Mesodermal cell (in vitro differentiated cells): Measurements from ENCODE around the gene RAPGEF5.

Source experiments
- H3K27ac ChIP-seq: 2 replicates; pipeline ENCODE4 v1.7.0; 2013; ENCODE audit warnings: mild to moderate bottlenecking, low read depth, low read length, moderate library complexity; ENCODE audit not compliant: severe bottlenecking
- H3K36me3 ChIP-seq: 2 replicates; pipeline ENCODE4 v1.7.1; 2013; ENCODE audit warnings: mild to moderate bottlenecking, low read length, moderate library complexity; ENCODE audit not compliant: control insufficient read depth, insufficient read depth
- H3K4me1 ChIP-seq: one replicate; pipeline ENCODE4 v1.7.1; 2013; ENCODE audit warnings: mild to moderate bottlenecking, low read length; ENCODE audit not compliant: insufficient read depth, control insufficient read depth, poor library complexity, severe bottlenecking
- H3K4me3 ChIP-seq: 2 replicates; pipeline ENCODE4 v1.7.0; 2013; ENCODE audit warnings: low read length, control low read depth, mild to moderate bottlenecking; ENCODE audit not compliant: insufficient read depth, poor library complexity, severe bottlenecking; ENCODE audit errors: extremely low read depth
- H3K9me3 ChIP-seq: 2 replicates; pipeline ENCODE4 v1.7.1; 2013; ENCODE audit warnings: mild to moderate bottlenecking, low read length, moderate library complexity; ENCODE audit not compliant: control insufficient read depth
- WGBS, 2 experiments: methylation state at CpG; one replicate each; pipeline ENCODE4 v1.1.5; 2013; ENCODE audit warnings: missing lambda C conversion rate in 2 of 2; ENCODE audit not compliant: insufficient coverage in 2 of 2; 5-methylcytosine and 5-hydroxymethylcytosine counted together

RAPGEF5 gene

GRCh38 chr7:22395222-22395621, 38.3 kb upstream of the RAPGEF5 start:
- Histone ChIP-seq H3K9me3 (no peaks in the 10 kb centered on the region), H3K4me3 (no peak overlapping the region), H3K27ac (no peak overlapping the region), H3K36me3 (no peaks in the 10 kb centered on the region), H3K4me1 (peaks cover 25% of the 10 kb centered on the region)
- 94 to 95% methylated on average over 3 of the region's 6 CpGs for WGBS, 2 experiments

DNA sequence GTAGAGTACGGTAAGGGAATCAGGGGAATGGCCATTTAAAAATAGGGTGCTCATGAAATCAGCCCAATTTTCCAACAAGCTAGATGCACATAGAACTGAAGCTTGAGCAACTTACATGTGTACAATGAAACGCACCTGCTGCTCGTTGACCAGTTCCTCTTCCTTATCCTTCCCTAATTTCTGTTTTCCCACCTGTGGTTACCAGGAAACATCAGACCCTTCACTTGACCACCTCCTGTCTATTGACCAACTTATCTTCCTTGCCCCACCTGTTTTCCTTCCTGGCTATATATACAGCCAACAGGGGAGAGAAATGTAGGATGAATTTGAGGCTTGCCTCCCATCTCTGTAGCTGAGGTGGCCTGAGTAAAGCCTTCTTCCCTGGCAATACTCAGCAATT, 37.8 kb upstream of the RAPGEF5 start:
- Histone ChIP-seq H3K4me1 (peaks cover 25% of the 10 kb centered on the region), H3K9me3 (no peaks in the 10 kb centered on the region), H3K36me3 (no peaks in the 10 kb centered on the region), H3K4me3 (no peak overlapping the region), H3K27ac (no peak overlapping the region)
- 86 to 91% methylated on average over 3 of the region's 3 CpGs for WGBS, 2 experiments

- Histone ChIP-seq H3K4me3 (no peak overlapping the region), H3K36me3 (no peaks in the 10 kb centered on the region), H3K27ac (no peak overlapping the region), H3K4me1 (peaks cover 25% of the 10 kb centered on the region), H3K9me3 (no peaks in the 10 kb centered on the region)
- 73 to 75% methylated on average over 3 to 5 of the region's 13 CpGs for WGBS, 2 experiments
Measured at GRCh38 chr7:22393913-22394729, 37.2 kb upstream of the RAPGEF5 start.

DNA sequence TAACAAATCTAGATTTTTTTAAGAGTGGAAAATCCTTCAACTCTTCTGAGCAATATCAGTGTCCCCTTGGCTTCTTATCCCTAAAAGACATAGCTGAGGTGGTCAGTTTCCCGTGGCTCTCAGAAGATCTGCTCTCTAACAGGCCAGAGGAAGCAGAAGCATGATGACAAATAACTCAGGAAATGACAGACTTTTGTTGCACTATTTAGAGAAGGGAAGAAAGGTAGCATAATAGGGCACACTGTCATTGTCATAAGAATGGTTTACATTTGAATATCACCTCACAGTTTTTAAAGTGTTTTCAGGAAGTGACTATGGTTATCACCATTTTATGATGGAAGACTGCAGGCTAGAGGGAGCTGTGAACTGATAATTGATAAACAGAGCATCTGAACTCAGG, 33.6 kb upstream of the RAPGEF5 start:
- WGBS, 2 experiments = 71% methylated on average over 1 of the region's 1 CpG; no CpG with 5 or more reads in 1 of the 2 experiments
- H3K4me3 ChIP-seq = no peak overlapping the region
- H3K9me3 ChIP-seq = no peaks in the 10 kb centered on the region
- no peaks in the 10 kb centered on the region for H3K36me3 ChIP-seq
- peaks cover 30% of the 10 kb centered on the region for H3K4me1 ChIP-seq
- H3K27ac ChIP-seq = no peak overlapping the region

DNA sequence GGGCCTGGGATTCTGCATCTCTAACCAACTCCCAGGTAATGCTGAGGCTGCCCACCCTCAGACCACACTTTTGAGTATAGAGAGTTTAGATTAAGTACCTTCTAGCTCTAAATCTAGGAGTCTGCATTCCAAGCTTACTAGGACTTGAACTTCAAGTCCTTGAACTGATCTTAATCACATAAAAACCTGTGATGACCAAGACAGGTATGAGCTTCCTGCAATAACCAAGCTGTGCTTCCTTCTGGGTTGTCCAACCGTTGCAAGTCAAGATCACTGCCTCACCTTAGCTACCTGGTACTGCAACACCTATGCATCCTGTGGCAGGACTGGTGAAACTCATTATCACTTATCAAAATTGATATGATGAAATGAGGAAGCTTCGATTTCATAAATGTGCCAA, 32.9 kb upstream of the RAPGEF5 start:
- WGBS, 2 experiments = 88 to 100% methylated on average over 1 of the region's 2 CpGs

DNA sequence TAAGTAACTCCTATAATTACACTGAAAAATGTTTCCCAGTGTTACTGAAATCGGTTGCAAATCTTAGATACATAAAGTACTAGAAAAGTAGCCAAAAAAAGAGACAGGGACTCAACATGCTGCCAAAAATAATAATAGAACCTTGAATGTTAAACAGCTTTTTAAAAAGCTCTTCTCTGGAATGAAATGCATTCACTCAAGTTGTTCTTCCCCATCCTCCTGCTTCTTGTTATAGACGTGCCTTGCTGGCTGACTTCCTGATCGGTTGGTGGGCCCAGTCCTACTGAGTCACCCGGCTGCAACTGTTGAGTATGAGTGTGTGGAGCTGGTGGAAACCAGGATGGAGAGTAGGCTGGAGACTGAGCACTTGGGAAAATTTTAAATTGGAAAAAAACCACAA, 30.6 kb upstream of the RAPGEF5 start:
- Histone ChIP-seq H3K4me3 (no peak overlapping the region), H3K9me3 (no peaks in the 10 kb centered on the region), H3K27ac (no peak overlapping the region), H3K36me3 (no peaks in the 10 kb centered on the region), H3K4me1 (peaks cover 12% of the 10 kb centered on the region)
- WGBS, 2 experiments = 100% methylated on average over 2 of the region's 4 CpGs; no CpG with 5 or more reads in 1 of the 2 experiments

More for the DNA sequence above, 32.9 kb upstream of the RAPGEF5 start:
- Histone ChIP-seq H3K27ac (no peak overlapping the region), H3K4me1 (peaks cover 30% of the 10 kb centered on the region), H3K9me3 (no peaks in the 10 kb centered on the region), H3K4me3 (no peak overlapping the region), H3K36me3 (no peaks in the 10 kb centered on the region)

DNA sequence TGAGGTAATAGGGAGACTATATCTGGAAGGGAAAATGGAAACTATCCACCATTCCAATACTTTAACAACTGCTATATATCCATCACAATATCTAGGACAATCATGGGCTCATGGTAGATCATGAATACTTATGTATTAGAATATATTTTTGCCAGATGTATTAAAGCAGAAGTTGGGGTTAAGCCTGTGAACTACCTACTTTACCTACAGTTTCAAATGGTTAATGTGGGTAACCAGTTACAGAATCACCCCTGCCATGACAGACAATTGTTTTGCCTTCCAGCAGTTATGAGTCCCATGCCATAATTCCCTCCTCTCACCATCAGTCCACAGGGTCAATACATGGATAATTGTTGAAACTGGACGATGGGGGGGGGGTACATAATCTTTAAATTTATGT, 29.9 kb upstream of the RAPGEF5 start:
- no peak overlapping the region for H3K27ac ChIP-seq
- H3K4me3 ChIP-seq = no peak overlapping the region
- no peaks in the 10 kb centered on the region for H3K9me3 ChIP-seq
- WGBS, 2 experiments = no CpG with 5 or more reads among the region's 1 CpG
- no peaks in the 10 kb centered on the region for H3K36me3 ChIP-seq
- peaks cover 12% of the 10 kb centered on the region for H3K4me1 ChIP-seq

DNA sequence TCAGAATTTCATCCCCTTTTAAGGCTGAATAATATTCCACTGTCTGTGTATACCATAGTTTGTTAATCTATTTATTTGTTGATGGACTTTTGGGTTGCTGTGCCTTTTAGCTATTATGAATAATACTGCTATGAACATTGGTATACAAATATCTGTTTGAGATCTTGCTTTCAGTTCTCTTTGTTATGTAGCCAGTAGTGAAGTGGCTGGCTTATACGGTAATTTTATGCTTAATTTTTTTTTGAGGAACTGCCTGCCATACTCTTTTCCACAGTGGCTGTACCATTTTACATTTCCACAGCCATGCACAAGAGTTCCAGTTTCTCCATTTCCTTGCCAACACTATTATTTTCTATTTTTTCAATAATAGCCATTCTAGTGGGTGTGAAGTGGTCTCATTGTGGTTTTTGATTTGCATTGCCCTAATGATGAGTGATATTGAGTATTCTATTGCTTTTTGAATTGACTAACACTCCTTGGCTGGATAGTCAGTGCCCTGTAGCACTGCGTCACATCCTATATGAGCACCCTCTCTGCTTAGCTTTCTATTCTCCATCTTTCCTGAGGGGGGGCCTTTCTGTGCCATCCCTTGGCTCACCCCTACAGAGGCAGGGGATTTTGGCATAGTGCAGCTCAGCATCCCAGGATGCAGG, 29.4 kb upstream of the RAPGEF5 start:
- Histone ChIP-seq H3K4me1 (peaks cover 12% of the 10 kb centered on the region), H3K9me3 (no peaks in the 10 kb centered on the region), H3K36me3 (no peaks in the 10 kb centered on the region), H3K27ac (no peak overlapping the region), H3K4me3 (no peak overlapping the region)
- WGBS, 2 experiments = 100% methylated on average over 1 of the region's 2 CpGs; no CpG with 5 or more reads in 1 of the 2 experiments

GRCh38 chr7:22385326-22385725, 28.4 kb upstream of the RAPGEF5 start:
- no peak overlapping the region for H3K27ac ChIP-seq
- no peak overlapping the region for H3K4me3 ChIP-seq
- no peaks in the 10 kb centered on the region for H3K9me3 ChIP-seq
- 67 to 100% methylated on average over 1 of the region's 4 CpGs for WGBS, 2 experiments
- peaks cover 5% of the 10 kb centered on the region for H3K4me1 ChIP-seq
- H3K36me3 ChIP-seq = no peaks in the 10 kb centered on the region

GRCh38 chr7:22380333-22380732, 23.4 kb upstream of the RAPGEF5 start:
- Histone ChIP-seq H3K4me1 (peaks cover 11% of the 10 kb centered on the region), H3K9me3 (no peaks in the 10 kb centered on the region), H3K4me3 (no peak overlapping the region), H3K27ac (no peak overlapping the region), H3K36me3 (no peaks in the 10 kb centered on the region)
- no CpG with 5 or more reads among the region's 2 CpGs for WGBS, 2 experiments
